Measurements from ENCODE around the gene C1GALT1. TPM values are rescaled to one million over a fixed set of nuclear protein-coding genes. Genes with fewer than 3 reads are reported as not detected.
A peak's percentile ranks its signal among the peaks of the same experiment; 100 is the strongest.

Gene C1GALT1
- total RNA-seq, 1 experiment from 2014 or later: 106 TPM

GRCh38 chr7:7221599-7222038 is 39.3 kb downstream of the C1GALT1 start:
- Mint-ChIP-seq H3K9me3 (peaks cover 15% of the 10 kb centered on the region; the same call in 1 of the 2 replicates), H3K4me1 (peaks cover 45% of the 10 kb centered on the region), H3K36me3 (peaks cover 40% of the 10 kb centered on the region), H3K4me3 (no peak overlapping the region), H3K27me3 (ENCODE audit: low read depth) (no peaks in the 10 kb centered on the region), H3K27ac (peak overlapping the region; percentile 39)
- CTCF ChIA-PET: interaction anchor here (0.5 to 1.2 kb wide), 2 partner anchors 118 to 308 kb away, joined by 3 read pairs; no protein-coding TSS in a partner anchor
- POLR2A ChIA-PET: no interaction called here
- no peak for TF ChIP-seq GABPB1 (CRISPR knock-in tag; IDR thresholded peaks at IDR 0.05)
- no peak for TF ChIP-seq HMGA2 (CRISPR knock-in tag; IDR thresholded peaks at IDR 0.05)
- TF ChIP-seq PRDM15 (CRISPR knock-in tag; IDR thresholded peaks at IDR 0.05): no peak
- no peak for TF ChIP-seq ATF1 (CRISPR knock-in tag; IDR thresholded peaks at IDR 0.05)
- no peak for TF ChIP-seq TEAD1 (CRISPR knock-in tag; IDR thresholded peaks at IDR 0.05)
- TF ChIP-seq ETV6 (CRISPR knock-in tag; IDR thresholded peaks at IDR 0.05): no peak
- no peak for TF ChIP-seq FOXP4 (CRISPR knock-in tag; IDR thresholded peaks at IDR 0.05)
- TF ChIP-seq STAT6 (CRISPR knock-in tag; conservative IDR thresholded peaks at IDR 0.05; ENCODE audit: low read depth): no peak
- no peak for TF ChIP-seq FOXJ3 (CRISPR knock-in tag; IDR thresholded peaks at IDR 0.05; ENCODE audit: borderline replicate concordance)
- no peak for TF ChIP-seq ZNF121 (CRISPR knock-in tag; IDR thresholded peaks at IDR 0.05)
- TF ChIP-seq FOXP1 (CRISPR knock-in tag; IDR thresholded peaks at IDR 0.05; ENCODE audit: borderline replicate concordance): no peak
- TF ChIP-seq USF2 (CRISPR knock-in tag; IDR thresholded peaks at IDR 0.05): no peak
- no peak for TF ChIP-seq GTF2I (CRISPR knock-in tag; conservative IDR thresholded peaks at IDR 0.05)
- no peak for TF ChIP-seq NR3C1 (CRISPR knock-in tag; conservative IDR thresholded peaks at IDR 0.05; ENCODE audit: low read depth)
- TF ChIP-seq MYBL2 (CRISPR knock-in tag; IDR thresholded peaks at IDR 0.05): no peak
- TF ChIP-seq CREM (CRISPR knock-in tag; IDR thresholded peaks at IDR 0.05): no peak
- TF ChIP-seq MXD4 (CRISPR knock-in tag; IDR thresholded peaks at IDR 0.05; ENCODE audit: borderline replicate concordance): no peak
- ATAC-seq (0 out of 2 replicates have a peak, but pooled peaks have one; percentile 36), DNase-seq (ENCODE audit: low spot score) (no peak)

- no peak for ATAC-seq
- Mint-ChIP-seq H3K27ac (no peak overlapping the region), H3K36me3 (peaks cover 24% of the 10 kb centered on the region), H3K4me1 (peaks cover 47% of the 10 kb centered on the region), H3K9me3 (peaks cover 13% of the 10 kb centered on the region; the same call in 1 of the 2 replicates), H3K4me3 (no peak overlapping the region), H3K27me3 (ENCODE audit: low read depth) (no peaks in the 10 kb centered on the region)
- ChIA-PET CTCF (no interaction called here), POLR2A (no interaction called here)
- DNase-seq (ENCODE audit: low spot score): no peak
- TF ChIP-seq ZNF423 (CRISPR knock-in tag; IDR thresholded peaks at IDR 0.05) (no peak), ZNF512 (CRISPR knock-in tag; IDR thresholded peaks at IDR 0.05; ENCODE audit: borderline replicate concordance) (no peak), PRDM15 (CRISPR knock-in tag; IDR thresholded peaks at IDR 0.05) (no peak), MLX (CRISPR knock-in tag; IDR thresholded peaks at IDR 0.05) (no peak), ZNF219 (CRISPR knock-in tag; IDR thresholded peaks at IDR 0.05; ENCODE audit: borderline replicate concordance) (no peak)
Measured at GRCh38 chr7:7223250-7223649, 40.9 kb downstream of the C1GALT1 start.

Measured in WTC11 (cell line).